DND-41 (cell line): ENCODE results near the gene FREM1.

Experiments used
- CTCF ChIP-seq: IDR thresholded peaks from 2 replicates; pipeline ENCODE4 v1.5.1; 2012; ENCODE audit warnings: borderline replicate concordance, low read length, moderate library complexity, mild to moderate bottlenecking; ENCODE audit not compliant: poor library complexity, severe bottlenecking; ENCODE audit errors: extremely low read depth
- EZH2 ChIP-seq: IDR thresholded peaks from 3 replicates; pipeline ENCODE4 v1.6.1; 2012; ENCODE audit warnings: borderline replicate concordance, low read depth, mild to moderate bottlenecking, moderate library complexity, low read length, inconsistent platforms; ENCODE audit not compliant: severe bottlenecking

- TF ChIP-seq CTCF (no peak), EZH2 (no peak)
Measured at GRCh38 chr9:14899042-14899814, 11.0 kb downstream of the FREM1 start.
